Fibroblast of villous mesenchyme (primary cell): Measurements from ENCODE around the gene CRYL1. TPM values are rescaled to one million over a fixed set of nuclear protein-coding genes. Genes with fewer than 3 reads are reported as not detected.

Experiments used
- DNase-seq: peaks from one replicate; pipeline ENCODE4 v3.0.0-alpha.2; 2010; ENCODE audit warnings: low read depth
- H3K4me3 ChIP-seq: 2 replicates; pipeline ENCODE4 v1.5.1; 2011; ENCODE audit warnings: low read depth, mild to moderate bottlenecking, low read length
- total RNA-seq: library from RNA; depleted of rRNA; stranded (reverse); fragments of >200 nt; gene quantifications from 2 replicates; pipeline ENCODE4 v1.2.3, GENCODE V29; 2012
- TF ChIP-seq, protein P1 (sequence below): IDR thresholded peaks from 2 replicates; pipeline ENCODE4 v1.5.1; 2012; ENCODE audit warnings: low read depth, mild to moderate bottlenecking, low read length; ENCODE audit not compliant: insufficient read depth

CRYL1 gene
- total RNA-seq, 1 donor: 4.7 TPM

DNA sequence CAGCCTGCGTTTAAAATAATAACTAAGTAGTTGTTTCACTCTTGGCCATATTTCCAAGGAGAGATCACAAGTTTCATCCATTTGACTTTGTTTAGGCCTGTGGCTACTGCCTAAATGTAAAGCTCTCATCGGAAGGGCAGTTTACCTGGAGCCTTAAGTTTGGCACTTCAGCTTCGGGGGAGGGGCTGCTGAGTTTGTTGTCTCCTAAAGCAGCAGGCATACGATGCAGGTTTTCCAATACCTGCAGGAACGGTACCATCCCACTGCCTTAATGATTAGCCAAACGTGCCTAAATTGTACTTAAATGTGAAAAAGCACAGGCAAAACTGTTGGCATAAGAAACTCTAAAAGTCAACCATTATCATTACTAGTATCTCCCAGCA, 63.1 kb downstream of the CRYL1 start:
- TF ChIP-seq, protein P1, sequence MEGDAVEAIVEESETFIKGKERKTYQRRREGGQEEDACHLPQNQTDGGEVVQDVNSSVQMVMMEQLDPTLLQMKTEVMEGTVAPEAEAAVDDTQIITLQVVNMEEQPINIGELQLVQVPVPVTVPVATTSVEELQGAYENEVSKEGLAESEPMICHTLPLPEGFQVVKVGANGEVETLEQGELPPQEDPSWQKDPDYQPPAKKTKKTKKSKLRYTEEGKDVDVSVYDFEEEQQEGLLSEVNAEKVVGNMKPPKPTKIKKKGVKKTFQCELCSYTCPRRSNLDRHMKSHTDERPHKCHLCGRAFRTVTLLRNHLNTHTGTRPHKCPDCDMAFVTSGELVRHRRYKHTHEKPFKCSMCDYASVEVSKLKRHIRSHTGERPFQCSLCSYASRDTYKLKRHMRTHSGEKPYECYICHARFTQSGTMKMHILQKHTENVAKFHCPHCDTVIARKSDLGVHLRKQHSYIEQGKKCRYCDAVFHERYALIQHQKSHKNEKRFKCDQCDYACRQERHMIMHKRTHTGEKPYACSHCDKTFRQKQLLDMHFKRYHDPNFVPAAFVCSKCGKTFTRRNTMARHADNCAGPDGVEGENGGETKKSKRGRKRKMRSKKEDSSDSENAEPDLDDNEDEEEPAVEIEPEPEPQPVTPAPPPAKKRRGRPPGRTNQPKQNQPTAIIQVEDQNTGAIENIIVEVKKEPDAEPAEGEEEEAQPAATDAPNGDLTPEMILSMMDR: no peak
- no peak overlapping the region for H3K4me3 ChIP-seq
- DNase-seq: no peak

DNA sequence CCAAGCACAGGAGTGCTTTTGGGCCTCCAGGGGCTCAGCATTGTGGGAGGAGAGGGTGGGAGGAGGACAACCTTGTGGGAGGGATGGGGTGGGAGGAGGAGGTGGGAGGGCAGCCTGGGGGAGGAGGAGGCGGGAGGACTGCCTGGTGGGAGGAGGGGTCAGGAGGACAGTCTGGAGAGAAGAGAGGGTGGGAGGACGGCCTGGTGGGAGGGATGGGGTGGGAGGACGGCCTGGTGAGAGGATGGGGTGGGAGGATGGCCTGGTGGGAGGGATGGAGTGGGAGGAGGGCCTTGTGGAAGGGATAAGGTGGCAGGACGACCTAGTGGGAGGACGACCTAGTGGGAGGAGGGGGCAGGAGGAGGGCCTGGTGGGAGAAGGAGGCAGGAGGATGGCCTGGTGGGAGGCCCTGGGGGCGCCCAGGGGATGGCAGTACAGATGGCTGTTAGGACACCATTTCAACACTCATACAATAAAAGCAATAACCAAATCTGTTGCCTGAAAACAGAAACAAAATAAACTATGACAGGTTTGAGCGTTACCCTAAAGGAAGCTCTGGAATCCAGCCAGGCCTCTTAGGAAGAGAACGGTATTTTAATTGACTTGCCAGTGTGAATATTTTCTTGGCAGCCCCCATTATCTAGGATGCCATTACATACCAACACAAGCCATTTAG, 63.7 kb downstream of the CRYL1 start:
- H3K4me3 ChIP-seq: no peak overlapping the region
- no peak for DNase-seq
- TF ChIP-seq, protein P1: no peak

DNA sequence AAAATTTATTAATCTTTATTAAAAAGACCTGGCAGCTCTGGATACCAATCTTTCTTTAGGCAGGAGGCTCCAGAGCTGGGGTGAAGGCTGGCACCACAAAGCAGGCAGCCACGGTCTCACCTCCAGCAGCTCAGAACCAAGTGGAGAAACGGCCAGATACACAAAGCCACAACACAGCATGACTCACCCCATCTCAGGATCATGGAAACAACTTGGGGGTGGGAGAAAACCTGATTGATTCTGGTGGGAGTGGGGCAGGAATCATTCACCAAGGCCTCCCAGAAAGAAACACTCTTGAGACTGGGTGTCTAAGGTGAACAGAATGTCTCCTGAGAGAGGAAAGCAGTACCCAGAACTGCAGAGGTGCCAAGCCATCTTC, 64.2 kb downstream of the CRYL1 start:
- H3K4me3 ChIP-seq: no peak overlapping the region
- TF ChIP-seq, protein P1: no peak
- peak; percentile 30 for DNase-seq

DNA sequence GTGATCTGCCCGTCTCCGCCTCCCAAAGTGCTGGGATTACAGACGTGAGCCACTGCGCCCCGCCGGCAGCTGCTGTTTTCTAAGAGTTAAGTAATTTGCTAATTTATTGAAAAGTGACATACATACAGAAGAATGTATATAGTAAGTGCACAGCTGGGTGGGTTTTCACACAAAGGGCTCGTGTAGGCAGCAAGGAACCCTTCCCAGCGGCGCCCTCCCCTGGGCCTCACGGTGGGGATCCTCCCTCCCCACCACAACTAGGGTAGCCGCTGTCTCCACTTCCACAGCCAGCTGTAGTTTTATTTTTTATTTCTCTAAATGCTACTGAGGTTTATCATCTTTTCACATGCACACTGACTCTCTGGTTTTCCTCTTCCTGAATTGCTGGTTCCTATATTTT, 64.9 kb downstream of the CRYL1 start:
- TF ChIP-seq, protein P1: no peak
- H3K4me3 ChIP-seq: no peak overlapping the region
- DNase-seq: no peak

DNA sequence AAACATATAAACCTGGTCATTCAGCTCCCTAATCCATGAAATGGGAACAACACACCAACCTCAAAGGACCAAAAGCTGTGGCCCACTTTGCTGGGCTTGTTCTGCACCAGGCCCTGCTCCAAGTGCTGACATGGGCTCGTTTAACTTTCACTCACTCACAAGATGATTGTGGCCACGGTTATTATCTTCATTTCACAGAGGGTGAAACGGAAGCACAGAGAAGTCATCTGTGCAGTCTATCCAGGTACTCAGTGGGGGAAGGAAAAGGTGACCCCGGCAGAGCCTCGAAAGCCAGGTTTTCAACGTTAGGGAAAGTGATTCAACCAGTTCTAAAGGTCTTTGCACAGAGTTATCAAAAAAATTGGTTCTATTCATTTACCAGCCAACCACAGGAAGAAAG, 68.0 kb downstream of the CRYL1 start:
- H3K4me3 ChIP-seq: no peak overlapping the region
- TF ChIP-seq, protein P1: no peak
- DNase-seq: no peak

DNA sequence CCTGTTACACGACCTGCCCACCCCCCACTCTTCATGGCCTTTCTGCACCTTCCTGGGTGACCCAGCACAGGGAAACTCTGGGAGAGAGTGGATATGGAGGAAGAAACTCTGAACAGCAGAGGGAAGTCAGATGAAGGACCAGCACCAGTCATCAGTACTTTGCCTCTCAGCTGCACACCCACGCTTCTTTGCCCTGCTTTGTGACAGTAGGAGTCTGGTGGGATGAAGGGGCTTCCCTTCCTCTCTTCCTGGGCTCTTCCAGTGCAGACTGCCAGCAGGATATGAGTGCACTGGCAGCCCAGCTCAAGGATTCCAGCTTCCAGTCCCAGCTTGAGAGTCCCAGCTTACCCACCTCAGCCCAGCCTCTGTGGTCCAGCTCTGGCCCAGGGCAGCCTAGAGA, 68.9 kb downstream of the CRYL1 start:
- no peak for DNase-seq
- H3K4me3 ChIP-seq: no peak overlapping the region
- TF ChIP-seq, protein P1: no peak

DNA sequence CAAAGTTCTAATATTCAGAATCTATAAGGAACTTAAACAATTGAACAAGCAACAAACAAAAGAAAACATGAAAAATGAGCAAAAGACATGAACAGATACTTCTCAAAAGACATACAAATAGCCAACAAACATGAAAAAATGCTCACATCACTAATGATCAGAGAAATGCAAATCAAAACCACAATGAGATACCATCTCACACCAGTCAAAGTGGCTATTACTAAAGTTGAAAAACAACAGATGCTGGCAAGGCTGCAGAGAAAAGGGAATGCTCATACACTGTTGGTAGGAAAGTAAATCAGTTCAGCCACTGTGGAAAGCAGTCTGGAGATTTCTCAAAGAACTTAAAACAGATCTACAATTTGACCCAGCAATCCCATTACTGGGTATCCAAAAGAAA, 74.3 kb downstream of the CRYL1 start:
- TF ChIP-seq, protein P1: no peak
- DNase-seq: peak; percentile 65
- no peak overlapping the region for H3K4me3 ChIP-seq
